Activated CD8-positive, alpha-beta T cell treated with anti-CD3 and anti-CD28 coated beads for 36 hours (primary cell): Measurements from ENCODE around the gene SETD2. TPM values are rescaled to one million over a fixed set of nuclear protein-coding genes. Genes with fewer than 3 reads are reported as not detected.

Experiments used
- ATAC-seq: fragments of 200-7000 bp; cut with Tn5 transposase; one replicate; pipeline ENCODE4 v1.10.0; 2021; ENCODE audit warnings: mild to moderate bottlenecking, moderate library complexity
- CTCF ChIA-PET: fragments of 350-600 bp; sonication (Branson Sonifier 250); formaldehyde crosslinking; loops from one replicate; lab custom pipeline; 2021; ENCODE audit warnings: antibody characterized with exemption; lab: Charles Lee
- POLR2A ChIA-PET: fragments of 350-600 bp; sonication (Branson Sonifier 250); formaldehyde crosslinking; loops from one replicate; lab custom pipeline; 2021; ENCODE audit warnings: antibody characterized with exemption; lab: Charles Lee
- DNase-seq: peaks from one replicate; pipeline ENCODE4 v3.0.0-alpha.2; 2020
- H3K27ac Mint-ChIP-seq: one replicate; pipeline ENCODE4 v1.8.0; 2021; ENCODE audit warnings: mild to moderate bottlenecking, mixed read lengths
- H3K27me3 Mint-ChIP-seq: one replicate; pipeline ENCODE4 v1.8.0; 2021; ENCODE audit warnings: mixed read lengths
- H3K36me3 Mint-ChIP-seq: one replicate; pipeline ENCODE4 v1.8.0; 2021; ENCODE audit warnings: low read depth, mixed read lengths
- H3K4me1 Mint-ChIP-seq: one replicate; pipeline ENCODE4 v1.8.0; 2021; ENCODE audit warnings: low read depth, mixed read lengths
- H3K4me3 Mint-ChIP-seq: one replicate; pipeline ENCODE4 v1.8.0; 2021; ENCODE audit warnings: mild to moderate bottlenecking, moderate library complexity, mixed read lengths
- H3K9me3 Mint-ChIP-seq: one replicate; pipeline ENCODE4 v1.8.0; 2021; ENCODE audit warnings: mixed read lengths
- CTCF ChIP-seq: fragments of 200-600 bp; IDR thresholded peaks from one replicate; pipeline ENCODE4 v1.8.0; 2022; ENCODE audit warnings: antibody characterized with exemption, mild to moderate bottlenecking
- intact Hi-C: fragments of 100-400 bp; cut with micrococcal nuclease; formaldehyde crosslinking; loops from one replicate; pipeline ENCODE4 v1.10.0; 2022
- total RNA-seq, 2 experiments: library from RNA; stranded (reverse); gene quantifications; one replicate each; pipeline ENCODE4 v1.2.3, GENCODE V29; 2021

The SETD2 gene
- total RNA-seq, 2 experiments from 2014 or later = 34.7 to 36.1 TPM

GRCh38 chr3:47004369-47005211, 159.3 kb downstream of the SETD2 start:
- intact Hi-C loops = no loop called here
- TF ChIP-seq CTCF = no peak
- no peak for ATAC-seq
- Mint-ChIP-seq H3K9me3 (no peaks in the 10 kb centered on the region), H3K4me3 (no peak overlapping the region), H3K36me3 (peaks cover 23% of the 10 kb centered on the region), H3K4me1 (peaks cover 5% of the 10 kb centered on the region), H3K27ac (no peak overlapping the region), H3K27me3 (no peaks in the 10 kb centered on the region)
- CTCF ChIA-PET = interaction anchor here (0.9 kb wide), 1 partner anchor 81 kb away, joined by 3 read pairs; no protein-coding TSS in a partner anchor
- POLR2A ChIA-PET = interaction anchor here (3.4 kb wide), 1 partner anchor 12 kb away, joined by 20 read pairs; no protein-coding TSS in a partner anchor
- DNase-seq = no peak

- peaks cover 23% of the 10 kb centered on the region for H3K36me3 Mint-ChIP-seq
- no peak overlapping the region for H3K27ac Mint-ChIP-seq
- POLR2A ChIA-PET = interaction anchor here (0.7 kb wide), 1 partner anchor 21 kb away, joined by 3 read pairs; no protein-coding TSS in a partner anchor
- no peak for TF ChIP-seq CTCF
- H3K4me1 Mint-ChIP-seq = peaks cover 5% of the 10 kb centered on the region
- no peaks in the 10 kb centered on the region for H3K27me3 Mint-ChIP-seq
- H3K4me3 Mint-ChIP-seq = no peak overlapping the region
- ATAC-seq = no peak
- intact Hi-C loops = no loop called here
- CTCF ChIA-PET = interaction anchor here (0.9 kb wide), 1 partner anchor 80 kb away, joined by 3 read pairs; no protein-coding TSS in a partner anchor
- no peak for DNase-seq
- no peaks in the 10 kb centered on the region for H3K9me3 Mint-ChIP-seq
Observed at GRCh38 chr3:47003461-47004368, 160.2 kb downstream of the SETD2 start.

GRCh38 chr3:47003056-47003410, 160.9 kb downstream of the SETD2 start:
- Mint-ChIP-seq H3K36me3 (peaks cover 28% of the 10 kb centered on the region), H3K4me1 (peaks cover 9% of the 10 kb centered on the region), H3K9me3 (no peaks in the 10 kb centered on the region), H3K27me3 (no peaks in the 10 kb centered on the region), H3K27ac (no peak overlapping the region), H3K4me3 (no peak overlapping the region)
- TF ChIP-seq CTCF = no peak
- intact Hi-C loops = no loop called here
- ChIA-PET CTCF (no interaction called here), POLR2A (no interaction called here)
- ATAC-seq (no peak), DNase-seq (no peak)

- ChIA-PET CTCF (no interaction called here), POLR2A (no interaction called here)
- Mint-ChIP-seq H3K4me3 (no peak overlapping the region), H3K4me1 (peaks cover 14% of the 10 kb centered on the region), H3K27ac (no peak overlapping the region), H3K36me3 (peaks cover 28% of the 10 kb centered on the region), H3K27me3 (no peaks in the 10 kb centered on the region), H3K9me3 (no peaks in the 10 kb centered on the region)
- TF ChIP-seq CTCF = no peak
- DNase-seq = no peak
- ATAC-seq = no peak
- intact Hi-C loops = no loop called here
Observed at GRCh38 chr3:47002171-47003055, 161.5 kb downstream of the SETD2 start.
